ENCODE results near the gene KCNH2.
"Not testable (repeated sequence)": the region's sequence is repeated elsewhere in the genome, so short reads cannot be mapped to it uniquely, and the experiment has no call there.

Gene KCNH2

GRCh38 chr7:150927157-150927955 is 50.8 kb downstream of the KCNH2 start:
- no peak for DNase-seq

DNA sequence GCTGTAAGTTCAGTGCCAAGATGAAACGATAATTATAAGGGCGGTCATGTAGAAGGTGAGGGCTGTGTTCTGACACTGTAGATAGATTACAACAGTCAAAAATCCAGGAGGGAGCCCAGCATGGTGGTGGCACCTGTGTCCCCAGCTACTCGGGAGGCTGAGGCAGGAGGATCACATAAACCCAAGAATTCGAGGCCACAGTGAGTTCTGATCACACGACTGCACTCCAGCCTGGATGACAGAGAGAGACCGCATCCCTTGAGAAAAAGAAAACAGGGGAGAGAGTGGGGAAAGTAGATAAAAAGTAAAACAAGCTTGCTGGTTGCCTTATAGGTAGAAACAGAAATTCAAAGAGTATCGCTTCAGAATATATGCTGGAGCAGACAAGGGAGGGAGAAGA is 52.1 kb downstream of the KCNH2 start:
- no peak for DNase-seq

GRCh38 chr7:150924369-150924781 is 53.7 kb downstream of the KCNH2 start:
- DNase-seq = no peak

DNA sequence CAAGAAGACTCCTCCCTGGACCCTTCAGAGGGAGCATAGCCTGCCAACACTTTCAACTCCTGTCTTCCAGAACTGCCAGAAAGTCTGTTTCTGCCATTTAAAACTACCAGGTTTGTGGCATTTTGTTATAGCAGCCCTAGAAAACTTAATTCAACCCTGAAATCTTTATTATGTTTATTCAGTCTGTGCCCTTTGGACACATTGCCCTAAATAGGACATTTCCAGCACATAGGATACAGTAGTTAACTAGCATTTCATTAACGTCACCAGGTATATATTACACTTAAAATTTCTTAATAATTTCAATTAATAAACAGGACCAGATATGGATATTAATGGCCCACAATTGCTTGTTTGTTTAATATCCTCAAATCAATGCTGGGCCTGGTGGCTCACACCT is 54.3 kb downstream of the KCNH2 start:
- DNase-seq = no peak

- DNase-seq = no peak
These were observed 54.9 kb downstream of the KCNH2 start for GRCh38 chr7:150923196-150923595.

DNA sequence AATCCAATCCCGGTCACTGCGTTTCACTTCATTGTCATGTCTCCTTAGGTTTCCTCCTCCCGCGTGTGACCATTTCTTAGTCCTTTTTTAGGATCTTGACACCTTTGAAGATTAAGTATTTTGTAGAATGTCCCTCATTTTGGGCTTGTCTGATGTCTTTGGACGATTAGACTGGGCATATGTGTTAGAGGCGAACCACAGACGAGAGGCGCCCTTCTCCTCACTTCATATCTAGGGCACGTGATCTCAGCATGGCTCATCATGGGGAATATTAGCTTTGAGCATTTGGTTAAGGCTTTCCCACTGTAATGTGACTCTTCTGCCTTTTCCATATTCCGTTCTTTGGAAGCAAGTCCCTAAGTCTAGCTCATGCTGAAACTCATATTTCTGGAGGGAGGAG is 59.0 kb downstream of the KCNH2 start:
- DNase-seq = no peak

DNA sequence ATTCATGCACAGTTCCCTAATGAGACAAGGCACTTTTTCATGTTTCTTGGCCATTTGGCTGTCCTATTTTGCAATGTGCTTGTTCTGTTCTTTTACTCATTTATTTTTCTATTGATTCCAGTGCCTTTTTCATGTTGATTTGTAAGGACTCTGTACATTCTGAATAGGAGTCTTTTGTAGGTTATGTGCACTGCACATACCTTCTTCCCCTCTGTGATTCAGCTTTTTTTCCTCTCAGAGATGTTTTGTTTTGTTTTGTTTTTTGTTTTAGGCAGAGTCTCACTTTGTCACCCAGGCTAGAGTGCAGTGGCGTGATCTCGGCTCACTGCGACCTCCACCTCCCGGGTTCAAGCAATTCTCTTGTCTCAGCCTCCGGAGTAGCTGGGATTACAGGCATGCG is 59.7 kb downstream of the KCNH2 start:
- no peak for DNase-seq

DNA sequence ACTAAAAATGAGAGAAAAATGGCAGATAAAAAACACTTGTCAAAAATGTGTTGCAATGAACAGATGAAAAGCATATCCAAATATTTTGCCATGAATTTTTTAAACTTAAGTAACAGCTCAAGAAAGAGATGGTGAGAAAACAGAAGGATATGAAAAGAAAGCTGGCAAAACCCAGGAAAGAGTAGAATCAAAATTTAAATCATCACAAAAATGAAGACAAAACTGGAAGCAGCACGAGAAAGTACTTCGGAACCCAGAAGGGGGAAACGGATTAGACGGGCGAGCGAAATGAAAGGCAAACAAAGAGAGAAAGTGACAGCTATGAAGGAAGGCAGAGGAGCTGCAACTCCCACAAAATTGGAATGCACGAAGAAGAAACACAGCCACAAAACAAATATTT is 60.2 kb downstream of the KCNH2 start:
- DNase-seq = no peak

DNA sequence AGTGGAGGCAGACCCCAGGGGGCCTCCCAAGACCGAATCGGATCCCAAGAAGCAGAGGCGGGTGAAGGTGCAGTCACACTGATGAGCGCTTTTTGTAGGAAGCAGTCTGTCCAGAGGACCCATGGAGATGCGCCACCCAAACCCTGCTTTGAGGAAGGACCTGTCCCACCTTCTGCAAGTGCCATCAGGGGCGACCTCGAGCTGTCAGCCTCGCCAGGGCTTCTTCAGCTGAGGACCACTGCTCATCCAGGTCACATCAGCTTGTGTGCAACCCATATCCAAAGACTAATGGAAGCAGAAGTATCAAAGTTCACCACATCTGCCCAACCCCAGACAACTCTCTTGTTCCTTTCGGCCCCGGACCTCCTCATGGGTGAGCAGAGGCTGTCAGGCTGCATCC is 61.5 kb downstream of the KCNH2 start:
- DNase-seq = no peak

GRCh38 chr7:150914966-150915365 is 63.2 kb downstream of the KCNH2 start:
- DNase-seq = no peak

- no peak for DNase-seq
These were observed 63.9 kb downstream of the KCNH2 start for GRCh38 chr7:150914196-150914595.

GRCh38 chr7:150912427-150912826 is 65.7 kb downstream of the KCNH2 start:
- no peak for DNase-seq

DNA sequence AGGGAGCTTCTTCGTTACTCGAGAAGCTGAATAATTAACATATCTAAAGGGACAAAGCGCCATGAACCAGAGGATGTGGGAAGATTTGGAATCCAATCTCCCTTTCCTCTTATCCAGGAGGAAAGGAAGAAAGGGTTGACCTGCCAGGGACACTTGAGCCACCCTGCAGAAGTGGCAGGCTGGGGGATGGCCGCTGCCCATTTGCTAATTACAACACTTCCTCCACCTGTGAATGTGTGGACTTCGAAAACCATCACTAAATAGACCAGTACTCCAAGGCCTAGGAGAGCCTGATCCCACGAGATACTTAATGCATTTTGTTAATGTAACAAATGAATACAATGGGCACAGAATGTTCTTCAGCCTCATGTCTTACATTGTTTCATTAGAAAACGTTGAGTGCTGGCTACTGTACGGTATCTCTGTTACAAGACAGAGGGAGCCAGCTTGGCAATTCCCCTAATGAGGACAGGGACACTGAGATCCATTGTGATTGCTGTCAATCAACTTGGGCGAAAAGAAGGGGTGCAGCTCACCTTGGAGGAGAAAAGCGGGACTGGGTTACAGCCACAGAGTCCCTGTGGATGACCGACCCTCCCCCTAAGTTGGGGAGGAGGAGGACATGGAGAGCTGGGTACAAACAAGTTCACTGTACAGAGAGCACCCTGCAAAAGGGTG is 66.4 kb downstream of the KCNH2 start:
- DNase-seq = no peak

DNA sequence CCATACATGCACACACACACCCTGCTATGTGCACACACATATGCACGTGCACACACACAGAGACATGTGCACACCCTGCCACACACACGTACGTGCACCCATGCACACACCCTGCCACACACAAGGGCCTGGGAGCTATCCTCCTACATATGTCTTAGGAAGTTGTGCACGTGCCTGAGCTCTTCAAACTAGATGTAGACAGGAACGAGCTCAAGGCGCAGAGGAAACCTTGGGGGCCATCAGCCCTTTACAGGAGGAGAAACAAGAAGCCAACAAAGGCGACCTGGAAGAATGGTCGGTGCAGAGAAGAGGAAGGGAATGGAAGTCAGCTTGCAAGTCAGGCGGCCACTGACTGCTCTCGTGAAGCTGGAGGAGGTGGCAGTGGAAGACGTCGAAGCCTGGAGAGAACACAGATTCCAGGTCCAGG is 67.1 kb downstream of the KCNH2 start:
- DNase-seq = no peak

DNA sequence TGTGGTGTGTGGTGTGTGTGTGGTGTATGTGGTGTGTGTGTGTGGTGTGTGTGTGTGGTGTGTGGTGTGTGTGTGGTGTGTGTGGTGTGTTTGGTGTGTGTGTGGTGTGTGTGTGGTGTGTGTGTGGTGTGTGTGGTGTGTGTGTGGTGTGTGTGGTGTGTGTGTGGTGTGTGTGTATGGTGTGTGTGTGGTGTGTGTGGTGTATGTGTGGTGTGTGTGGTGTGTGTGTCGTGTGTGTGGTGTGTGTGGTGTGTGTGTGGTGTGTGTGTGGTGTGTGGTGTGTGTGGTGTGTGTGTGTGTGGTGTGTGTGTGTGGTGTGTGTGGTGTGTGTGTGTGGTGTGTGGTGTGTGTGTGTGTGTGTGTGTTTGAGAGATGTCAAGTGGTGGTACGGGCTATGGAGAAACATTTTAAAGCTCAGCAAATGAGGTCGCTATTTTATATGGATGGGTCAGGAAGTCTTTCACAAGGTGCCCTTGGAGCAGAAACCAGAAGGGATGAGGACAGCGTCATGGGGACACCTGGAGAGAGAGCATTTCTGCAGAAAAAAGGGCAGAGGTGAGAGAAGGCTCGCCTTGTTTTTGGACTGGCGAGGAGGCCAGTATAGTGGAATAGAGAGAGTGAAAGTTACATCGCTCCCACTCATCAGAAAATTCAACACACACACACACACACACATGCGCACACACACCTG is 67.7 kb downstream of the KCNH2 start:
- not testable (repeated sequence) for DNase-seq

DNA sequence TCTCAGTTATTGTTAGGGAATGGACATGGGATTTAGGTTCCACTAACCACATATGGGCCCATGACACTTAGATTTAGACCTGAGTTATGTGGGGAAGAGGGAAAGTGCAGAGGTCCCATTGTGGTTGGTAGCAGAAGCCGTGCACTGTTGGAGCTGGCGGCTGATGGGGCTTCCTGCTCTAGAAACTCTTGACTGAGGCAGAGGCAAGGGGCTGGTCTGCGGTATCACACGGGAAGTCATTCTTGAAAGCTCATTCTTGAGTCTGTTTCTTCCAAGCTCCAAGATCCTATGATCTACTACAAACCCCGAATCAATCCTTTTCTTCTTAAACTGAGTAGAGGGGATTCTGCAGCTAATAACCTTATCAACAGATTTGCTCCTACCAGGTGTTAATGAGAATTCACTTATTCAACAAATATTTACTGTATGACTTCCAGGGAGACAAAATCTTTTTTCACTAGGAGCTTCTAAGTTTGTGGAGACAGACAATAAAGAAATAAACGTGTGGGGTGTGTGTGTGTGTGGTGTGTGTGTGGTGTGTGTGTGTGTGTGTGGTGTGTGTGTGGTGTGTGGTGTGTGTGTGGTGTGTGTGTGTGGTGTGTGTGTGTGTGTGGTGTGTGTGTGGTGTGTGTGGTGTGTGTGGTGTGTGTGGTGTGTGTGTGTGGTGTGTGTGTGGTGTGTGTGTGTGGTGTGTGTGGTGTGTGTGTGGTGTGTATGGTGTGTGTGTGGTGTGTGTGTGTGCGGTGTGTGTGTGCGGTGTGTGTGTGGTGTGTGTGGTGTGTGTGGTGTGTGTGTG is 68.7 kb downstream of the KCNH2 start:
- DNase-seq = peak; percentile 43

DNA sequence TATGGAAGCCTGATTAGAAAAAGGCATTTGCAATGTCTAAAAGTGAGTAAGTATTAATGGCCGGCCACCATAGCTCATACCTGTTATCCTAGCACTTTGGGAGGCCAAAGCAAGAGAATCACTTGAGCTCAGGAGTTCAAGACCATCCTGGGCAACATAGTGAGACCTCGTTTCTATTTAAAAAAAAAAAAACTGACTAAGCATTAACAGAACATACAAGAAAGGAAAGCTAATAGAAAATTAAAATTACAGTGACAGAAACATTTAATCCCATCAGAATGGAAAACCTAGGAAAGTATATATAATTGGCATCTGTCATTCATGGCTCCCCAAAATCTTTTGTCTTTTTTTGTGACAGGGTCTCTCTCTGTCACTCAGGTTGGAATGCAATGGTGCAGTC is 69.9 kb downstream of the KCNH2 start:
- no peak for DNase-seq

GRCh38 chr7:150904011-150904909 is 73.9 kb downstream of the KCNH2 start:
- DNase-seq = no peak

- peak; percentile 34 for DNase-seq
These were observed 74.5 kb downstream of the KCNH2 start for GRCh38 chr7:150903606-150904005.

- no peak for DNase-seq
These were observed 75.8 kb downstream of the KCNH2 start for GRCh38 chr7:150902078-150903033.

Measured in hematopoietic multipotent progenitor cell treated with erythropoietin and hydrocortisone succinate and interleukin-3 and kit ligand, for 6 days (in vitro differentiated cells).